MM.1S (cell line): Measurements from ENCODE around the gene SPECC1L.

ENCODE experiments used
- DNase-seq: peaks from one replicate; pipeline ENCODE4 v3.0.0-alpha.2; 2015
- H2AFZ ChIP-seq: fragments of 300-600 bp; sonication (generic); 2 replicates; pipeline ENCODE4 v1.6.0; 2016; ENCODE audit warnings: antibody characterized with exemption, low read length
- H3F3A ChIP-seq: fragments of 300-600 bp; sonication (generic); 2 replicates; pipeline ENCODE4 v1.6.1; 2016; ENCODE audit warnings: mild to moderate bottlenecking, antibody characterized with exemption, low read length, moderate library complexity, mixed read lengths; ENCODE audit not compliant: insufficient read depth
- H3K27ac ChIP-seq: fragments of 300-600 bp; sonication (generic); 2 replicates; pipeline ENCODE4 v1.5.1; 2016; ENCODE audit warnings: mild to moderate bottlenecking, low read length
- H3K27me3 ChIP-seq: fragments of 300-600 bp; sonication (generic); replicated peaks from 2 replicates; pipeline ENCODE4 v1.6.0; 2016; ENCODE audit warnings: low read length; ENCODE audit not compliant: insufficient read depth
- H3K36me3 ChIP-seq: fragments of 300-600 bp; sonication (generic); replicated peaks from 2 replicates; pipeline ENCODE4 v1.6.1; 2016; ENCODE audit warnings: mild to moderate bottlenecking, low read length, mixed read lengths; ENCODE audit not compliant: insufficient read depth
- H3K4me1 ChIP-seq: fragments of 300-600 bp; sonication (generic); 2 replicates; pipeline ENCODE4 v1.6.1; 2016; ENCODE audit warnings: low read length, mixed read lengths
- H3K4me2 ChIP-seq: fragments of 300-600 bp; sonication (generic); 2 replicates; pipeline ENCODE4 v1.6.0; 2016; ENCODE audit warnings: low read depth, low read length
- H3K4me3 ChIP-seq: fragments of 300-600 bp; sonication (generic); 2 replicates; pipeline ENCODE4 v1.5.1; 2016; ENCODE audit warnings: low read length, mixed read lengths
- H3K79me2 ChIP-seq: fragments of 300-600 bp; sonication (generic); 2 replicates; pipeline ENCODE4 v1.6.1; 2016; ENCODE audit warnings: mixed run types, low read length, mixed read lengths
- H3K9ac ChIP-seq: fragments of 300-600 bp; sonication (generic); 2 replicates; pipeline ENCODE4 v1.6.1; 2016; ENCODE audit warnings: low read length, mixed read lengths
- H3K9me2 ChIP-seq: fragments of 300-600 bp; sonication (generic); replicated peaks from 2 replicates; pipeline ENCODE4 v1.6.1; 2016; ENCODE audit warnings: mild to moderate bottlenecking, low read length, mixed read lengths; ENCODE audit not compliant: insufficient read depth
- H3K9me3 ChIP-seq: fragments of 300-600 bp; sonication (generic); replicated peaks from 2 replicates; pipeline ENCODE4 v1.6.1; 2016; ENCODE audit warnings: mild to moderate bottlenecking, low read length, mixed read lengths; ENCODE audit not compliant: insufficient read depth
- H4K20me1 ChIP-seq: fragments of 300-600 bp; sonication (generic); 2 replicates; pipeline ENCODE4 v1.6.1; 2016; ENCODE audit warnings: mild to moderate bottlenecking, low read length, moderate library complexity, mixed read lengths; ENCODE audit not compliant: insufficient read depth
- CTCF ChIP-seq: fragments of 300-600 bp; sonication (generic); IDR thresholded peaks from 2 replicates; pipeline ENCODE4 v1.5.1; 2016; ENCODE audit warnings: antibody characterized with exemption, low read length, mixed read lengths
- EZH2 ChIP-seq: fragments of 300-600 bp; sonication (generic); optimal IDR thresholded peaks from 2 replicates; pipeline ENCODE3; 2017; ENCODE audit warnings: low read depth, mild to moderate bottlenecking, antibody characterized with exemption, low read length, mixed read lengths
- EZH2phosphoT487 ChIP-seq: fragments of 300-600 bp; sonication (generic); IDR thresholded peaks from 2 replicates; pipeline ENCODE4 v1.6.1; 2018; ENCODE audit warnings: antibody characterized with exemption, low read length

SPECC1L gene

GRCh38 chr22:24446260-24446611 lies 175.6 kb downstream of the SPECC1L start:
- peaks cover 6% of the 10 kb centered on the region; the same call in 1 of the 2 replicates for H3K79me2 ChIP-seq
- TF ChIP-seq EZH2phosphoT487: no peak
- TF ChIP-seq EZH2: no peak
- no peak for TF ChIP-seq CTCF
- no peaks in the 10 kb centered on the region for H3K9me3 ChIP-seq
- no peaks in the 10 kb centered on the region for H3K9me2 ChIP-seq
- no peak overlapping the region for H3K27ac ChIP-seq
- no peaks in the 10 kb centered on the region for H3K4me1 ChIP-seq
- no peak overlapping the region for H3K4me3 ChIP-seq
- no peak overlapping the region for H3K4me2 ChIP-seq
- no peaks in the 10 kb centered on the region for H3F3A ChIP-seq
- no peaks in the 10 kb centered on the region for H4K20me1 ChIP-seq
- H3K27me3 ChIP-seq: no peaks in the 10 kb centered on the region
- H3K9ac ChIP-seq: no peak overlapping the region
- no peaks in the 10 kb centered on the region for H3K36me3 ChIP-seq
- H2AFZ ChIP-seq: no peak overlapping the region
- DNase-seq: no peak

GRCh38 chr22:24450610-24451009 lies 180.0 kb downstream of the SPECC1L start:
- no peaks in the 10 kb centered on the region for H3K27me3 ChIP-seq
- no peak for TF ChIP-seq CTCF
- no peak for TF ChIP-seq EZH2
- TF ChIP-seq EZH2phosphoT487: no peak
- no peaks in the 10 kb centered on the region for H3F3A ChIP-seq
- no peak overlapping the region for H2AFZ ChIP-seq
- no peak overlapping the region for H3K27ac ChIP-seq
- H3K36me3 ChIP-seq: no peaks in the 10 kb centered on the region
- no peaks in the 10 kb centered on the region for H4K20me1 ChIP-seq
- H3K4me2 ChIP-seq: no peak overlapping the region
- no peaks in the 10 kb centered on the region for H3K79me2 ChIP-seq
- H3K4me1 ChIP-seq: no peaks in the 10 kb centered on the region
- no peak overlapping the region for H3K9ac ChIP-seq
- no peak overlapping the region for H3K4me3 ChIP-seq
- DNase-seq: no peak
- no peaks in the 10 kb centered on the region for H3K9me2 ChIP-seq
- no peaks in the 10 kb centered on the region for H3K9me3 ChIP-seq

- Histone ChIP-seq H3K4me3 (no peak overlapping the region), H3K4me1 (no peaks in the 10 kb centered on the region), H3K36me3 (no peaks in the 10 kb centered on the region), H3K9me2 (no peaks in the 10 kb centered on the region), H3K79me2 (no peaks in the 10 kb centered on the region), H2AFZ (no peak overlapping the region), H3F3A (no peaks in the 10 kb centered on the region), H3K27me3 (no peaks in the 10 kb centered on the region), H3K9ac (no peak overlapping the region), H3K4me2 (no peak overlapping the region), H3K9me3 (no peaks in the 10 kb centered on the region), H3K27ac (no peak overlapping the region), H4K20me1 (no peaks in the 10 kb centered on the region)
- DNase-seq: no peak
- TF ChIP-seq CTCF (no peak), EZH2 (no peak), EZH2phosphoT487 (no peak)
Observed at GRCh38 chr22:24451162-24451561, 180.5 kb downstream of the SPECC1L start.
